ENCODE data around the gene SP5. TPM values are rescaled to one million over a fixed set of nuclear protein-coding genes. Genes with fewer than 3 reads are reported as not detected.
A peak's percentile ranks its signal among the peaks of the same experiment; 100 is the strongest.

The SP5 gene
- total RNA-seq, 1 donor from 2014 or later = 3.1 TPM

GRCh38 chr2:170710609-170710979 lies 4.5 kb upstream of the SP5 start:
- H3K9me3 ChIP-seq (ENCODE audit: control insufficient read depth in 3 of 3, low read length in 3 of 3) = no peaks in the 10 kb centered on the region
- H3K36me3 ChIP-seq (ENCODE audit: control insufficient read depth in 3 of 3, insufficient read depth in 3 of 3, low read length in 3 of 3) = no peaks in the 10 kb centered on the region
- no peak overlapping the region for H3K27ac ChIP-seq (ENCODE audit: low read depth, low read length)
- H3K27me3 ChIP-seq (ENCODE audit: control insufficient read depth in 3 of 3, insufficient read depth in 3 of 3, low read length in 3 of 3) = peaks cover 35 to 48% (median 43%) of the 10 kb centered on the region in 3 donors
- H3K4me3 ChIP-seq (ENCODE audit: low read length in 3 of 3) = no peak overlapping the region
- no peak overlapping the region for H3K9ac ChIP-seq (ENCODE audit: low read depth in 1 of 3, low read length in 3 of 3)
- H3K4me1 ChIP-seq (ENCODE audit: control insufficient read depth in 3 of 3, insufficient read depth in 3 of 3, low read length in 3 of 3) = peaks cover 9 to 18% (median 13%) of the 10 kb centered on the region in 3 donors

DNA sequence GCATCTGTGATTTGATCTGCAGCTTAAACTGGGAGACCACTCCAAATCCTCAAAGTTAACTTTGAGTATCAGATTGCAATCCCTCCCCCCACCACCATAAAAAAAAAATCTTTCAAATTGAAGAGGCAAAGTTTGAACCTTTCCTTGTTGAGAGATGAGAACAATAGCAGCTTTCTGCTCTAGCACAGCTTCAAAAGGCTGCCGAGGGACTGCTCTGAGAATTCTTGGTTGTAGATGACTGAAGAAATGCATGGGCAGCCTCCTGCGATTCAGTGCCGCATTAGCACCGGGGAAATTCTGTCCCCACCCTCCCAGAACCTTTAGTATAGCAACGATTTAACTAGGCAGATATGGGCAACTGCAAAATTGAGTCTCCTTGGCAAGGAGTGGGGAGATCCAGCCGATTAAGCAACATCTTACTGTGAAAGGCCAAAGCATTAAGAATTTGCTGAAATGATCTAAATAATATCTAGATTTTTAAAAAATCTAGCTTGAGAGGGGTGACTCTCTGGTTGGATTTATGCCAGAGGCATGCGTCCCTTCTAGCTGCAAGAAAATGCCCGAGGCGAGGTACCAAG lies 3.9 kb upstream of the SP5 start:
- H3K36me3 ChIP-seq (ENCODE audit: control insufficient read depth in 3 of 3, insufficient read depth in 3 of 3, low read length in 3 of 3) = no peaks in the 10 kb centered on the region
- H3K9ac ChIP-seq (ENCODE audit: low read depth in 1 of 3, low read length in 3 of 3) = no peak overlapping the region
- no peak overlapping the region for H3K4me3 ChIP-seq (ENCODE audit: low read length in 3 of 3)
- H3K4me1 ChIP-seq (ENCODE audit: control insufficient read depth in 3 of 3, insufficient read depth in 3 of 3, low read length in 3 of 3) = peaks cover 9 to 21% (median 13%) of the 10 kb centered on the region in 3 donors
- peaks cover 42 to 51% (median 49%) of the 10 kb centered on the region in 3 donors for H3K27me3 ChIP-seq (ENCODE audit: control insufficient read depth in 3 of 3, insufficient read depth in 3 of 3, low read length in 3 of 3)
- H3K27ac ChIP-seq (ENCODE audit: low read depth, low read length) = no peak overlapping the region
- H3K9me3 ChIP-seq (ENCODE audit: control insufficient read depth in 3 of 3, low read length in 3 of 3) = no peaks in the 10 kb centered on the region

DNA sequence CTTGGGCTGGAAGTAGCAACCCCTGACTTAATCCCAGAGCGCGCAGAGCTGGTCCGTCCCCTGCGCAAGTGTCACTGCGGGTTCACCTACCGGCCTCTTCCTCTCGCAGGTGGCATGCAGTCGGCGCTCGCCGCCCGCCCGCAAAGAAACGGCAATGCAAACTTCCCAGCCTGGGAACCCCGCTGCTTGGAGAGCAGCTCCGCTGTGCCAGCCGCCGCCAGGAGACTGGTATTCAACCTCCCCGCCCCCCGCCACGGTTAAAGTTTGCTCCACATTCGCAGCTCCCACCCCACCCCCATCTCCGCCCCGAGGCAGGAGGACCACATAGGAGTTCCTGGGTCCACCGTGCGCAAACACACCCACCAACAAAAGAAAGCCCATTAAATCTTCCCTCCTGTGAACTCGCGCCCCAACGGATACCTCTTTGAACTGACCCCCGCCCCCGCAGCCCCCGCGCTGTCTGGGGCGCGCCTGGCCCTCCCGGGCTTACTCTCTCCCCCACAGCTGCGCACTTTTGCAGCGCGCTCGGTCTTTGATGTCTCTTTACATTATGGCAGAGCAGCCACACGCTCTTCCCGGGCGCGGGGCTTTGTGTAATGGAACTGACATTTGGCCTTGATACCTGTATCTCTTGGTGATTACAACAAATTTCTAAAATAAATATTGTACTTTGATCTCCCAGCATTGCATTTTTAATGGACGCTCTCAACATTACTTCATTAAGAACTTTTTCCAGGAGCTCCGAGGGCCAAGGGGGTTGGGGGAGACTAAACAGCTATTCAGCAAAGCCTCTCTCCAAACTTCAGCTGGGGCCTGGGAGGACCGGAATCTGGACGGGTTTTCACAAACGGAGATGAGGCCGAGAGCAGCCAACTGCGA lies 3.1 kb upstream of the SP5 start:
- H3K4me1 ChIP-seq (ENCODE audit: control insufficient read depth in 3 of 3, insufficient read depth in 3 of 3, low read length in 3 of 3) = peaks cover 12 to 23% (median 13%) of the 10 kb centered on the region in 3 donors
- no peaks in the 10 kb centered on the region for H3K36me3 ChIP-seq (ENCODE audit: control insufficient read depth in 3 of 3, insufficient read depth in 3 of 3, low read length in 3 of 3)
- H3K9me3 ChIP-seq (ENCODE audit: control insufficient read depth in 3 of 3, low read length in 3 of 3) = no peaks in the 10 kb centered on the region
- no peak overlapping the region for H3K4me3 ChIP-seq (ENCODE audit: low read length in 3 of 3)
- no peak overlapping the region for H3K9ac ChIP-seq (ENCODE audit: low read depth in 1 of 3, low read length in 3 of 3)
- H3K27me3 ChIP-seq (ENCODE audit: control insufficient read depth in 3 of 3, insufficient read depth in 3 of 3, low read length in 3 of 3) = peaks cover 46 to 54% (median 53%) of the 10 kb centered on the region in 3 donors
- H3K27ac ChIP-seq (ENCODE audit: low read depth, low read length) = no peak overlapping the region

- Histone ChIP-seq H3K36me3 (ENCODE audit: control insufficient read depth in 3 of 3, insufficient read depth in 3 of 3, low read length in 3 of 3) (no peaks in the 10 kb centered on the region), H3K27me3 (ENCODE audit: control insufficient read depth in 3 of 3, insufficient read depth in 3 of 3, low read length in 3 of 3) (peaks cover 52 to 61% (median 61%) of the 10 kb centered on the region in 3 donors), H3K9me3 (ENCODE audit: control insufficient read depth in 3 of 3, low read length in 3 of 3) (no peaks in the 10 kb centered on the region), H3K4me3 (ENCODE audit: low read length in 3 of 3) (peak overlapping the region in 2 of 3 donors; percentile 13 to 15), H3K9ac (ENCODE audit: low read depth in 1 of 3, low read length in 3 of 3) (no peak overlapping the region), H3K27ac (ENCODE audit: low read depth, low read length) (no peak overlapping the region), H3K4me1 (ENCODE audit: control insufficient read depth in 3 of 3, insufficient read depth in 3 of 3, low read length in 3 of 3) (peaks cover 13 to 27% (median 16%) of the 10 kb centered on the region in 3 donors)
Measured at GRCh38 chr2:170712653-170713542, 2.2 kb upstream of the SP5 start.

DNA sequence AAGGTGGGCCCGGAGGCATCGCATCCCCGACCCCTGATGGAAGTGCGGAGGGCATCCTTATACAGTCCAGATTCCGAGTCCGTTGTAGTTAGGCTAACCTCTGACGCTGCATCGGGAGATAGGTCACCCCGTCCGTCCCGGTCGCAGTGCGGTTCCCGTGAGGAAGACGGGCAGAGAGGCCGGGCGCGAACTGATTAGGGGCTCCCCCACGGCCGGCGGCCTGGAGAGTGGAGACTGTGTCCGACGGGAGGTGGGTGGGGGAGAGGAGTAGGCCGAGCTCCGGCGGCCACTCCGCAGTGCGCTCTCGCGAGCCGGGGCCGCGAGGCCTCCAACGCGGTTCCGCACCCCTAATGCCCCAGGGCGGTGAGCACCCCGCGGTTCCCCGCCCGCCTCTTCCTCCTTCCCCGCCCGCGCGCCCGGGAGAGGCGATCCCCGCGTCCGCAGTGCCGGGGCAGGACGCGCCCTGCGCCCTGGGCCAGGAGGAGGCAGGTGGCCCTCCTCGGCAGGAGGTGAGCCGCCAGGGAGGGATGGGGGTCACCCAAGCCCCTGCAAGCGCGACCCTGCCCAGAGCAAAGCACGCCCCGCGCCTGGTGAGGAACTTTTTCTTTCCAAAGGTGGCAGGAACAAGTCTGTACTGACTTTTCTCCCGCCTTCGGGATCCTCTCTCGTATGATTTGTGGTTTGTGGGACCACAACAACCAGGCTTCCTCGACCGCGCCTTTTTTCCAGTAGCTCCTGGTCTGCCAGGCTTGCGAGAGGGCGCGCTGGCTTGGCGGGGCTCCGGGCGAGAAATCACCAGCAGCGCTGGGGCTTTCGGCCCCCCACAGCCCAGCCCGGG lies 1.4 kb upstream of the SP5 start:
- H3K9ac ChIP-seq (ENCODE audit: low read depth in 1 of 3, low read length in 3 of 3) = peak overlapping the region in 1 of 3 donors; percentile 45
- peaks cover 57 to 70% (median 62%) of the 10 kb centered on the region in 3 donors for H3K27me3 ChIP-seq (ENCODE audit: control insufficient read depth in 3 of 3, insufficient read depth in 3 of 3, low read length in 3 of 3)
- peak overlapping the region; percentile 48 to 72 (median 69) for H3K4me3 ChIP-seq (ENCODE audit: low read length in 3 of 3)
- H3K4me1 ChIP-seq (ENCODE audit: control insufficient read depth in 3 of 3, insufficient read depth in 3 of 3, low read length in 3 of 3) = peaks cover 13 to 27% (median 16%) of the 10 kb centered on the region in 3 donors
- H3K27ac ChIP-seq (ENCODE audit: low read depth, low read length) = no peak overlapping the region
- H3K36me3 ChIP-seq (ENCODE audit: control insufficient read depth in 3 of 3, insufficient read depth in 3 of 3, low read length in 3 of 3) = no peaks in the 10 kb centered on the region
- no peaks in the 10 kb centered on the region for H3K9me3 ChIP-seq (ENCODE audit: control insufficient read depth in 3 of 3, low read length in 3 of 3)

GRCh38 chr2:170714381-170715061 lies 616 bp upstream of the SP5 start:
- Histone ChIP-seq H3K36me3 (ENCODE audit: control insufficient read depth in 3 of 3, insufficient read depth in 3 of 3, low read length in 3 of 3) (no peaks in the 10 kb centered on the region), H3K9ac (ENCODE audit: low read depth in 1 of 3, low read length in 3 of 3) (peak overlapping the region in 1 of 3 donors; percentile 54), H3K4me1 (ENCODE audit: control insufficient read depth in 3 of 3, insufficient read depth in 3 of 3, low read length in 3 of 3) (peaks cover 13 to 27% (median 16%) of the 10 kb centered on the region in 3 donors), H3K4me3 (ENCODE audit: low read length in 3 of 3) (peak overlapping the region; percentile 69 to 78 (median 72)), H3K27ac (ENCODE audit: low read depth, low read length) (no peak overlapping the region), H3K27me3 (ENCODE audit: control insufficient read depth in 3 of 3, insufficient read depth in 3 of 3, low read length in 3 of 3) (peaks cover 62 to 69% (median 62%) of the 10 kb centered on the region in 3 donors), H3K9me3 (ENCODE audit: control insufficient read depth in 3 of 3, low read length in 3 of 3) (no peaks in the 10 kb centered on the region)

- Histone ChIP-seq H3K9me3 (ENCODE audit: control insufficient read depth in 3 of 3, low read length in 3 of 3) (no peaks in the 10 kb centered on the region), H3K27ac (ENCODE audit: low read depth, low read length) (no peak overlapping the region), H3K36me3 (ENCODE audit: control insufficient read depth in 3 of 3, insufficient read depth in 3 of 3, low read length in 3 of 3) (no peaks in the 10 kb centered on the region), H3K4me3 (ENCODE audit: low read length in 3 of 3) (peak overlapping the region in 2 of 3 donors; percentile 69 to 72), H3K9ac (ENCODE audit: low read depth in 1 of 3, low read length in 3 of 3) (no peak overlapping the region), H3K27me3 (ENCODE audit: control insufficient read depth in 3 of 3, insufficient read depth in 3 of 3, low read length in 3 of 3) (peaks cover 60 to 66% (median 62%) of the 10 kb centered on the region in 3 donors), H3K4me1 (ENCODE audit: control insufficient read depth in 3 of 3, insufficient read depth in 3 of 3, low read length in 3 of 3) (peaks cover 13 to 27% (median 16%) of the 10 kb centered on the region in 3 donors)
Measured at GRCh38 chr2:170715932-170716777, 1.0 kb downstream of the SP5 start.

GRCh38 chr2:170716851-170717598 lies 1.9 kb downstream of the SP5 start:
- H3K27ac ChIP-seq (ENCODE audit: low read depth, low read length) = no peak overlapping the region
- no peak overlapping the region for H3K9ac ChIP-seq (ENCODE audit: low read depth in 1 of 3, low read length in 3 of 3)
- H3K36me3 ChIP-seq (ENCODE audit: control insufficient read depth in 3 of 3, insufficient read depth in 3 of 3, low read length in 3 of 3) = no peaks in the 10 kb centered on the region
- peak overlapping the region in 2 of 3 donors; percentile 32 to 41 for H3K4me3 ChIP-seq (ENCODE audit: low read length in 3 of 3)
- no peaks in the 10 kb centered on the region for H3K9me3 ChIP-seq (ENCODE audit: control insufficient read depth in 3 of 3, low read length in 3 of 3)
- peaks cover 13 to 27% (median 16%) of the 10 kb centered on the region in 3 donors for H3K4me1 ChIP-seq (ENCODE audit: control insufficient read depth in 3 of 3, insufficient read depth in 3 of 3, low read length in 3 of 3)
- H3K27me3 ChIP-seq (ENCODE audit: control insufficient read depth in 3 of 3, insufficient read depth in 3 of 3, low read length in 3 of 3) = peaks cover 53 to 62% (median 60%) of the 10 kb centered on the region in 3 donors

All from skeletal muscle tissue (tissue), 4 donors.